Activated CD4-positive, alpha-beta T cell treated with anti-CD3 and anti-CD28 coated beads, Interleukin-2, Interleukin-6, amounts not matched to agents 100 ng/mL and 50 ng/mL, durations not matched to agents 16 hours and 8 hours (primary cell): ENCODE data around the gene ADAMTS4.

Experiments
- DNase-seq: peaks from one replicate; pipeline ENCODE4 v3.0.0-alpha.2; 2020

The ADAMTS4 gene

DNA sequence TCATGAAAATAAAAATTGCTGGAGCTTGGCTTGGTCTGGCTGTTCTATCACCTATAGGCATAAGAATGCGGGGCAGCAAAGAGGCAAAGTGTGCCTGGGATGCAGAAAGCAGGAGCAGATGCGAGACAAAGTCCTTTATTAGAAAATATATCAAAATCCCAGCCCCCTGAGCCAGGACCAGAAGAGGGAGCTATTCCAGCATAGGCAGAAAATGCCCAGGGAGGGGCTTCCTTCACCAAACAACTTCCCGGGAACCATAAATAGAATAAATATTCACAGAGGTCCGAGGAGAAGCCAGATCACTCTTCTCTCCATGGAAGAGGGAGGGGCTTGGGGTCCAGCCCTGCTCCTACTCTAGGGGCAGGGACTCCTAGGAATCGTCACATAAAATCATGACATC is 27.7 kb downstream of the ADAMTS4 start:
- DNase-seq, result no peak

DNA sequence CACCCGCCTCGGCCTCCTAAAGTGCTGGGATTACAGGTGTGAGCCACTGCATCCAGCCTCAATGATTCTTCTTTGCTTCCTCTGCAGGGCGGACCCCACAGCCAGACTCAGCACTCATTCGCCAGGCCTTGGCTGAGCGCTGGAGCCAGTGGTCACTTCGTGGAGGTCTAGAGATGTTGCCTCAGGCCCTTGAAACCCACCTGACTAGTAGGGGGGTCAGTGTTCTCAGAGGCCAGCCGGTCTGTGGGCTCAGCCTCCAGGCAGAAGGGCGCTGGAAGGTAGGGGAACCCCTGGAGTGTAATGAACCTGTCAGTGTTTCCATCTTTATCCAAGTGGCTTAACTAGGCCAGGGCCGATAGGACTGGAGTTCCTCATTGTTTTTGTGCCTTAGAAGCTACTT is 29.9 kb downstream of the ADAMTS4 start:
- DNase-seq, result no peak

DNA sequence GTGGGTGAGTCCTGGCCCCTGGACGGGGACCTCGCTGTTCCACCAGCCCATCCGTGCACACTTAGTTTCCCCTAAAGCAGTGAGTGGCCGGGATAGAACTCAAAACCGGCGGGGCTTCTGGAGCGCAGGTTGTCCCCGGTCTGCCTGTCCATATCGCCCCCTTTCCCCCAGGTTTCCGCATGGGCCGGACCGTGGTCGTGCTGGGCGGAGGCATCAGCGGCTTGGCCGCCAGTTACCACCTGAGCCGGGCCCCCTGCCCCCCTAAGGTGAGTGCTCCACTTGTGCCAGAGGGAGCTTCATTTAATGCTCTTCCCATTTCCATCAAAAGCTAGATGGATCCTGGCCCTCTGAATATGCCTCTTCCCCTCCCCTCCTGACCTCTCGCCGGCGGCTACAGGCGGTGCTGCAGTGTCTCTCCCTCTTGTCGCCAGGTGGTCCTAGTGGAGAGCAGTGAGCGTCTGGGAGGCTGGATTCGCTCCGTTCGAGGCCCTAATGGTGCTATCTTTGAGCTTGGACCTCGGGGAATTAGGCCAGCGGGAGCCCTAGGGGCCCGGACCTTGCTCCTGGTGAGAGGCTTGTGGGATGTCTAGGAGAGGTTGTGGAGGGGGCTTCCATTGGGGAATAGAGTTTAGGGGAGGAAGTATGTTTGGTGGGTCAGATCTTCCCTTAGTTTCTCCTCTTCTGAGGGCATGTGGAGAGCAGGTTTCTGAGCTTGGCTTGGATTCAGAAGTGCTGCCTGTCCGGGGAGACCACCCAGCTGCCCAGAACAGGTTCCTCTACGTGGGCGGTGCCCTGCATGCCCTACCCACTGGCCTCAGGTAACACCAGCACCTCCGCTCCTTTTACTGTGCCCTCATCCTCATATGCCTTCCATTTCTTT is 31.9 kb downstream of the ADAMTS4 start:
- peak; percentile 21 for DNase-seq

DNA sequence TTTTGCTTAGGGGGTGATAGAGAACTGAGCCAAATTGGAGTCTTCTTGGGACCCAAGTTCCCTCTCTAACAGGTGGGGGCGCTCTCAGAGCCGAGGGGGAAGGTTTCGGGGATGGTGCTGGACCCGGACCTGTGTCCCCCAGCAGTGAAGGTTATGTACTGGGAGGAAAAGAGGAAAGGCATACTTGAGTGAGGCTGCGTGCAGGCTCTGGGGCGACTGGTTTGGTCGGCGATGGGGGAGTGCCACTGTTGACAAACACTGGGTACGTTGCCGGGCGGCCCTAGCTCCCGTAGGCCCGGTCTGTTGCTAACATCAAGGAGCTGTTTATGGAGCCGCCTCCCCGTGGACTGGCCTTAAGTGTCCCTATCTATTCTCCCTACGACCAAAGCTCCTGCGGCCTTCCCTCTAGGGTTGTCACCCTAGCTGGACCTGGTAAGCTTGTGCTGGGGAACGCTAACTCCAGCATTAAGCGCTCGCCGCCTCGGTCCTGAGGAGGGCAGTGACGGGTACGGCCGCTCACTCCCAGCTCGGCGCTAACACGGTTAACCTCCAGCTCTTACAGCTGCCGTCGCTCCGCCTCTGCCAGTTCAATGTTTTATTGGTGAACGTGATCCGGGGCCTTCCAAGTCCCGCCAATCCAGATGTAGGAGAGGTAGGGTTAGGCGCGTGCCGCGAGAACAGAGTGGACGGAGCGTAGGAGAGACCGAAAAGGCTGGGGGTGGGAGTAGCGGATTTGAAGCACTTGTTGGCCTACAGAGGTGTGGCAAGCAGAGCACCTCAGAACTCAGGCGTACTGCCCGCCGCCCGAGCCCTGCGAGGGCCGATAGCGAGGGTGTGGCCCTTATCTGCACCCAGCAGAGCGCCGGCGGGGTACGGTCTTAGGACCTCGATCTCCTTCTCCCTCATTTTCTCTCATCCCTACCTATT is 32.8 kb downstream of the ADAMTS4 start, which contains the start of gene PPOX:
TSS of gene PPOX (plus strand) at position 685 of the 927 bp plus-strand sequence. CDS start 422 bp downstream, outside the sequence.
- DNase-seq, result peak; percentile 97

DNA sequence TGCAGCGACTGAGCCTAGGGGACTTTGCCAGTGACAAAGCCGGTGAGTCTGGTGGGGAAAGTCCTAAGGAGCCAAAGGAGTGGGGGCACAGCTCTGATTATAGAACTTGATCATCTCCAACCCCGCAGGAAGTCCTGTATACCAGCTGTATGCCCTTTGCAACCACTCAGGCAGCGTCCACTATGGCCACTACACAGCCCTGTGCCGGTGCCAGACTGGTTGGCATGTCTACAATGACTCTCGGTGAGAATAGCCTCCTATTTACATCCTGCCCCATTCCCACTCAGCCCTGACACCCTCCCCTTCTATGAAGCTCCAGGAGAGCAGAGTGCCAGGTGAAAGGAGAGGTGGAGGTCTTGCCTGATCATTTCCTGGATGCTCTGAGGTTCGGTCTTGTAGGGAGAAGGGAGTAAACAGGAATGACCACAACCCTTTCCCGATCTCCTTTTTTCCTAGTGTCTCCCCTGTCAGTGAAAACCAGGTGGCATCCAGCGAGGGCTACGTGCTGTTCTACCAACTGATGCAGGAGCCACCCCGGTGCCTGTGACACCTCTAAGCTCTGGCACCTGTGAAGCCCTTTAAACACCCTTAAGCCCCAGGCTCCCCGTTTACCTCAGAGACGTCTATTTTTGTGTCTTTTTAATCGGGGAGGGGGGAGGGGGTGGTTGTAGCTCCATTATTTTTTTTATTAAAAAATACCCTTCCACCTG is 33.8 kb downstream of the ADAMTS4 start:
- DNase-seq, result no peak

DNA sequence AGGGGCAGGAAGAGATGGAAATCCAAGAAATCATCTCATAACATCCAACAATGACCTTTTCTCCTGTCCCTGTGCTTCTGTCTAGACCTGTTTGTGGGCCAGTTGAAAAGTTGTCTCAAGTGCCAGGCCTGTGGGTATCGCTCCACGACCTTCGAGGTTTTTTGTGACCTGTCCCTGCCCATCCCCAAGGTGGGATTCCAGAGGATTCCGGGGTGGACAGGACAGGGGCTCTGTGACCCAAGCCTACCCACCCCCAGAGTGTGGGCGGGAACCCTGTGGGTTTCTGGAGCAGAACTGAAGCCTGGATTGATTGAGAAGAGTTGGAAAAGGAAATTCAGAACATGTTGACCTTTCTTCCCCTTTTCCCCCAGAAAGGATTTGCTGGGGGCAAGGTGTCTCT is 35.1 kb downstream of the ADAMTS4 start:
- DNase-seq, result no peak

DNA sequence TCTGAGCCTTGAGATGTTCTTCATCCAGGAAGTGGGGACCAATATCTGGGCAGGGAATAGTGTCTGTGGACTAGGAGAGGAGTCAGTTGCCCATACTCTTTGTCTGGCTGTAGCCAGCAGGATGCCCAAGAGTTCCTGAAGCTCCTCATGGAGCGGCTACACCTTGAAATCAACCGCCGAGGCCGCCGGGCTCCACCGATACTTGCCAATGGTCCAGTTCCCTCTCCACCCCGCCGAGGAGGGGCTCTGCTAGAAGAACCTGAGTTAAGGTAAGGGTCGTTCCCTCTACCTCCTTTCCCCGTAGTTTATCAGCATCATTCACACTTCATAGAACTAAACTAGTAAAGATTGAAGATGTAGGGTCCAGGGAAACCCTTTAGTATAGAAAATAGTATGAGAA is 36.0 kb downstream of the ADAMTS4 start:
- no peak for DNase-seq

DNA sequence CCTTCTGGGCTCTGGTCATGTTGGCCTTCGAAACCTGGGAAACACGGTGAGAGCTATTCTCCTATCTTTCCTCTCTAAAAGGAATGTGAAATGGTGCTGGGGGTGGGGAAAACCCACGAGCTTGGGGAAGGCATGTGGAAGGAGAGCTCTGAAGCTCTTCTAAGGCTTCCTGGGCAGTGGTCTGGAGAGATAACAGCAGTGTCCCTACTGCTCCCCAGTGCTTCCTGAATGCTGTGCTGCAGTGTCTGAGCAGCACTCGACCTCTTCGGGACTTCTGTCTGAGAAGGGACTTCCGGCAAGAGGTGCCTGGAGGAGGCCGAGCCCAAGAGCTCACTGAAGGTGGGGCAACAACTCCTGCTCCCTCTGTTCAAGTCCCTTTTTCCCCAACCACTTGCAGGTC is 36.8 kb downstream of the ADAMTS4 start:
- DNase-seq, result no peak

DNA sequence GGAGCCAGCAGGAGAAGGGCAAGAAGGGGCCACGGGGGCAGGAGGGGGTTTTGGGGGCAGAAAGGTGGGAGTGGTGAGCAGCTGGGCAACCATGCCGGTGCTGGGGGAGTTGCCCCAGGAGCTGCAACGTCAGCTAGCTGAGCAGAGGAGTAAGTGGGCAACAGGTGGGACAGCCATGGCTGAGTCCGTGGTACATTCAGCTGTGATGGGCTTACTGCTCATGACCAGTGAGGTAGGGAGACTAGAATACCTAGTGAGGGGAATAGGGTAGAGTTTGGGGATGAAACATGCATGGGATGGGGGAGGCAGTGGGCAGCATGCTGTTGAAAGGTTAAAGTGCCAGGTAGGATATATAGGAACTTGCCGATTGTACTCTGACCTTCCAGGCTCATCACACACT is 37.2 kb downstream of the ADAMTS4 start:
- no peak for DNase-seq

DNA sequence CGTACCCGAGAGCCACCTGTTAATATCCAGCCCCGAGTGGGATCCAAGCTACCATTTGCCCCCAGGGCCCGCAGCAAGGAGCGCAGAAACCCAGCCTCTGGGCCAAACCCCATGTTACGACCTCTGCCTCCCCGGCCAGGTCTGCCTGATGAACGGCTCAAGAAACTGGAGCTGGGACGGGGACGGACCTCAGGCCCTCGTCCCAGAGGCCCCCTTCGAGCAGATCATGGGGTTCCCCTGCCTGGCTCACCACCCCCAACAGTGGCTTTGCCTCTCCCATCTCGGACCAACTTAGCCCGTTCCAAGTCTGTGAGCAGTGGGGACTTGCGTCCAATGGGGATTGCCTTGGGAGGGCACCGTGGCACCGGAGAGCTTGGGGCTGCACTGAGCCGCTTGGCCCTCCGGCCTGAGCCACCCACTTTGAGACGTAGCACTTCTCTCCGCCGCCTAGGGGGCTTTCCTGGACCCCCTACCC is 38.1 kb downstream of the ADAMTS4 start:
- no peak for DNase-seq

DNA sequence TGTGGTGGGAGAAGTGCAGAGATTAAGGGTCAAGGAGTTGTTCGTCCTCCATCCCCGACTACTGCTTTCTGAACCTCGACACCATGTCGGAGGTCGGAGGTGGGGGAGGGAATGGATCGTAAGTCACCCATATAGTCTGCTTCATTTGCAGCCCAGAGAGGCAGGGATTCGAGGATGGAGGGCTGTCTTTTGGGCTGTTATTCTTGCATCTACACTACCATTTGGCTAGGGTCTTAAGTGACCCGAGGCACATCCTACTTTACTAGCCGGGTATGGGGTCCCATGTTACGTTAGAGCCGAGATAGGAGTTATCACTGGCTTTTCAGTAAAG is 39.0 kb downstream of the ADAMTS4 start:
- no peak for DNase-seq

DNA sequence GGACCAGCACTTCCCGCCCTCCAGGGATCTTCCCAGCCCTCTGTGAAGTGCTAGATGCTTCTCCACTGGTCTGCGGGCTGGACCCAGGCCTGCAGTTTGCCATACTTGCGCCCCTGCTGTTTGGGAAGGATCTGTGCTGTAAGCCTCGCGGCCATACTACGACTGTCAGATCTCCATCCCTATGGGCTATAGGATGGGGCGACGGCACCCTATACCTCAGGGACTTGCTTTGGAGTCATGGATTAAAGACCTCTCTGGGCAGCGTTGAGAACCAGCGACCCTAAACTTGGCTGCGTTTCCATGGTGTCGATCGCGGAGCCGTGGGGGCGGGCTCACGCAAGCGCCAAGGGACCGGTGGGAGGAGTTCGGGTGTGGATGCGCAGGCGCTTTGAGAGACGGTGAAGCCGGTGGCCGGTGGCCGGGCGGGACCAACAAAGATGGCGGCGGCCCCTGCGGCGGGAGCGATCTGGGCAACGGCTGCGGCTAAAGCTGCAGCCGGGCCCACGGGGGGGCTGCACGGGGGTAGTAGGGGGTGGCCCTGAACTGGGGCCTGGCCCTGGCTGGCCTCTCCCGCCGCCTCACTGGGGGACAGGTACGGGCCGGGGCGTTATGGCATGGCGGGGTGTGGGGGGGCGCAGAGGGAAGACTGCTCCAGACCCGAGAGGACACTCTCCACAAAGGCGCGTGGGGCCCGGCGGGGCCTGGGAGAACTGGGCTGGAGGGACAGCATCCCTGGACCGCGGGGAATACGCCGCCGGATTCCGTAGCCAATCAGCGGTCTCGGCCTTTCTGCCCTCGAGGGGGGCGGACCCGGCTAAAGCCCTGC is 39.6 kb downstream of the ADAMTS4 start, which contains the start of gene USP21:
TSS of gene USP21 (plus strand) at position 414 of the 826 bp plus-strand sequence. CDS start 1,141 bp downstream, outside the sequence.
- DNase-seq, result peak; percentile 95

DNA sequence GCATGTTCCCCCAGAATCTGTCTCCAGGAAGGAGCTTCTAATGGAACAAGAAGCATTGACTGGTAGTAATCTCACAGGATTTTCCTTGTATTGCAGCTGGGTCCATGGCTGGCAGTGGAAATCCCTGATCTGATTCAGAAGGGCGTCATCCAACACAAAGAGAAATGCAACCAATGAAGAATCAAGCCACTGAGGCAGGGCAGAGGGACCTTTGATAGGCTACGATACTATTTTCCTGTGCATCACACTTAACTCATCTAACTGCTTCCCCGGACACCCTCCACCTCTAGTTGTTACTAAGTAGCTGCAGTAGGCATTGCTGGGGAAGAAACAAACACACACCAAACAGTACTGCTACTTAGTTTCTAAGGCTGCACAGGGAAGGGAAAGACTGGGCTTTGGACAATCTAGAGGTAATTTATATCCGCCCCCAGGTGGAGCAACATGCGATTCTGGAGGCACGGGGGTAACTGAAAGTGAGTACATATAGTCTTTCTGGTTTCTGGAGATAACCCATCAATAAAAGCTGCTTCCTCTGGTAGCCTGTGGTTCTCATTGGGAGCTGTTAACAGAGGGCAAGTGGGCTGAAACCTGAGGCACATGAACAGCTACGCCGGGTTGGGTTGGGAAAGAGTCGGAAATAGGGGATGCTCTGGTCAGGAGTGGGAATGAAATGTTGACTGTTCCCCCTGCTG is 40.4 kb downstream of the ADAMTS4 start:
- no peak for DNase-seq

DNA sequence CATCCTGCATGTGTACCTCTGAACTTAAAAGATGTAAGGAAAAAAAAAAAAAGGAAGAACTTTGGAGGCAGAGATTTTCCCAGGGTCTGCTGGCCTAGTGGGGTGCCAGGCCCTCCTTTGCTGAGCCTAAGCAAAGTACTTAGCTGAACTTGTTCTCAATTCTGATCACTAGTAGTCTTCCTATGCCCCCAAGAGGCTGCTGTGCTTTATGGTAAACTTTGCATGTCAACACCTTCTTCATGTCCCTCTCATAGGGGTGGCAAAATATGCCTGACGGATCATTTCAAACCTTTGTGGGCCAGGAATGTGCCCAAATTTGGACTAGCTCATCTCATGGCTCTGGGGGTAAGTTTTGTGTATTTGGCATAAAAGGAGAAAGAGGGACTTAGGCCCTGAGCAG is 41.0 kb downstream of the ADAMTS4 start:
- DNase-seq, result no peak

DNA sequence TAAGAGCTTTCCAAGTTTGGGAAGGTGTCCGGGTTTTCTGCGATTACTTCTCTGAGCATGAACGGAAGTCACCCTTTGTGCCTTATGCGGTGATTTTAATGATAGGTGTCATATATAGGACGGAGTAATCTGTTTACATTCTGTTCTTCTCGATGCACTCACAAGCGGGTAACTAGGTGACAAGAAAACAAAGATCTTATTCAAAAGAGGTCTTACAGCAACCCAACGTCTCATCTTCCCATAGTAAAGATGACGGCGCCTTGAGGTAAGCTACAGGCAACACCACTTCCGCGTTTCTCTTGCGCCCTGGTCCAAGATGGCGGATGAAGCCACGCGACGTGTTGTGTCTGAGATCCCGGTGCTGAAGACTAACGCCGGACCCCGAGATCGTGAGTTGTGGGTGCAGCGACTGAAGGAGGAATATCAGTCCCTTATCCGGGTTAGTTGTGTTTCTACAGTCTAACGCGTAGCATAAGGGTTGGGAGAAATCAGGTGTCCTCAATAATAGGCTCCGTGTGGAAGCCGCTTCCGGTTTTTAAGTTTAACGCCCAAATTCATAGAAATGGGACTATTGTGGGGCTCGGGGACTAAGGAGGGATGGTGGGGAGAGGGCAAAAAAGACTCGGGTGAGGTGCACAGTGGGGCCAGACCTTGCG is 45.0 kb downstream of the ADAMTS4 start, which contains the start of gene UFC1:
TSS of gene UFC1 (plus strand) at position 297 of the 656 bp plus-strand sequence. CDS start at position 317, 20 bp downstream.
- DNase-seq, result peak; percentile 90

DNA sequence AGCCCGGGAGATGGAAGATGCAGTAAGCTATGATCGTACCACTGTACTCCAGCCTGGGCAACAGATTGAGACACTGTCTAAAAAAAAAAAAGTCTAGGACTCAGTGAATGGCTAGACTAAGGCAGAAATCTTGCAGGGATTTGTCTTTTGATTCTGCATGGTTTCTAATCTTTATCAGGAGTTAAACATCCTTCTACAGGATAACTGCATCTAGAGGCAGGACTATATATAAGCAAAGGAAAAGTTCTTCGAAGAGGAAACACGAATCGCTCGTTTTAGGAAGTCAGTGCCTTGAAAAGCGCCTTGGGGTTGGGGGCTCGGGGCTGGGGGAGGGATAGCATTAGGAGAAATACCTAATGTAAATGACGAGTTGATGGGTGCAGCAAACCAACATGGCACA is 45.7 kb downstream of the ADAMTS4 start:
- no peak for DNase-seq

DNA sequence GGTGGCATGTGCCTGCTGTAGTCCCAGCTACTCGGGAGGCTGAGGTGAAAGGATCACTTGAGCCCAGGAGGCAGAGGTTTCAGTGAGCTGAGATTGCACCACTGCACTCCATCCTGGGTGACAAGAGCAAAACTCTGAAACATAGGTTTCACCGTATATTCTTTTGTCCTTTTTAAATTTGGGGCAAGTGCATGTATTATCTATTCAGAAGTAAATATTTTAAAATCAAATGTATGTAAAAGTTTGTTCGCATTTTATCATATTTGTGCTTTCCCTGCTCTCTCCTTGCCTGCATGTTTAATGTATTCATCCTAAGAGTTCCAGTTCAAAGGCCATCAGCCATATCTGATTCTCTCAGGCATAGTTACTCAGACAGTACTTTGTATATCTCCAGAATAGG is 53.0 kb downstream of the ADAMTS4 start:
- DNase-seq, result no peak

DNA sequence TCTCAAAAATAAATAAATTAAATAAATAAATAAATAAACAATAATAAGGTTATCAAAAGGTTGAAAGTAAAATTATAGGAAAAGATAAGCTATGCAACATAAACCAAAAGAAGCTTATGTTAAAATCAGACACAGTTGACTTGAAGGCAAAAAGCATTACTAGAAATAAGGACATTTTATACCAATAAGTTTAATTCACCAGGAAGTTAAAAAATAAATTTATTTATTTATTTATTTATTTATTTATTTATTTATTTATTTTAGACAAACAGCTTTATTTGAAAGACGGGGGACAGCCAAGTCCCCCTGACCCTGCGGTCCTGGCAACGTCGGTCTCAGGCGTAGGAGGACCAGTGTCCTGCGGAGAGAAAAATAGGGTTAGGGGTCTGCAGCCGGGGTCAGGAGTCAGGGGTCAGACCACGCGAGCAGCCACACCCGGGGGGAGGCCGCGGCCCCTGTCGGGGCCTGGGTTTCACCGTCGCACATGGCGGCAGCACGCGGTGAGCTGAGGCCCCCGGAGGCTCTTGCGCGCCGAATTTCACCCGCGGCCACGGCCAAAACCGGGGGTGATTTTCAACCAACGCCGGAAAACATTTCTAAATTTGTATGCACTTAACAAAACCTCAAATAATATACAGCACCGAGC is 58.0 kb downstream of the ADAMTS4 start:
- DNase-seq, result no peak

DNA sequence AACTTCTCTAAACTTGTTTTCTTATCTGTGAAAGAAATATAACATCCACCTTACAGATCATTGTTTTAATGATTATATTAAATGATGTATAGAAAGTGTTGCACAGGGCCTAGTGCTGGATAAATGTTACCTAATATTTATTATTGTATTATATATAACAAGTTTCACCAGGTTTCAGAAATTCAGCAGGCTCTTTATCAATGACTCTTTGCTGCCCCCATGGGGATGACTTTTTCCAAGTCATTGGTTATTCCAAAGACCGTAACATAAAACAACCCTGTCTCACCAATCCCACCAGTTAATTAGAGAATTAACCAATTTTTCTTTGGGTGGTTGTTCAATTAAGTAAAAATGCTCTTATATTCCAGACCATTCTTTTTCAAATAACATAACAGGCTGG is 59.1 kb downstream of the ADAMTS4 start:
- DNase-seq, result peak; percentile 49

DNA sequence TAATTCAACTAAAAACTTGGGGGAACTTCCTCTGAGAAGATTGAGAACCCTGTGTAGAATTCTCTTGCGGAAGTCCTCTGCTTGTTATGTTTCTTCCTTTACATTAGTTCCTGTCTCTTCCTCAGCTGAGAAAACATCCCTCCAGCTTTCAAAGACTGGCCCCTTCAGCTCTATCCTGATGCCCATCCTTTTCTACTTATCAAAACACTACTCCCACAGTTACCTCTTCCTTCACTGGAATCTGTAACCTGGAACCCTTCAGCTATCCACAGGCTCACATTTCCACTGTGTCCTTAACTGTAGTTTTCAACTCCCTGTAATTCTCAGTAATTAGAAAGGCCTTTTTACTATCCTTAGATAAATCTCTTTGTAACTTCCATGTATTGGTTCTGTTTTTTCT is 60.4 kb downstream of the ADAMTS4 start:
- no peak for DNase-seq
